IMR-90 (cell line): ENCODE results near the gene HCLS1. TPM values are rescaled to one million over a fixed set of nuclear protein-coding genes. Genes with fewer than 3 reads are reported as not detected.

Experiments used
- ATAC-seq: fragments of 200-7000 bp; cut with Tn5 transposase; 2 replicates; pipeline ENCODE4 v1.9.1; 2020; ENCODE audit warnings: low read depth, mild to moderate bottlenecking, moderate library complexity
- BruUV-seq: library from RNA; stranded (reverse); fragments of 400-500 nt; replicated peaks from 2 replicates; lab custom pipeline; 2021; lab: Mats Ljungman, UMichigan
- CTCF ChIA-PET: fragments of 300-600 bp; formaldehyde crosslinking; extraction: SDS; loops from one replicate; lab custom pipeline; 2021; ENCODE audit warnings: antibody characterized with exemption; lab: Yijun Ruan, JAX
- POLR2A ChIA-PET: fragments of 300-600 bp; sonication (Branson Sonifier 250); formaldehyde crosslinking; loops from one replicate; lab custom pipeline; 2022; ENCODE audit warnings: antibody characterized with exemption; ENCODE audit not compliant: unreplicated experiment; lab: Charles Lee
- DNase-seq: peaks from one replicate; pipeline ENCODE4 v3.0.0; 2013
- H2AFZ ChIP-seq: replicated peaks from 2 replicates; pipeline ENCODE3; 2013; ENCODE audit warnings: low read length, mild to moderate bottlenecking; ENCODE audit not compliant: poor library complexity
- H2AK5ac ChIP-seq: 2 replicates; pipeline ENCODE4 v1.6.1; 2013; ENCODE audit warnings: low read depth, low read length, inconsistent platforms
- H2AK9ac ChIP-seq: replicated peaks from 2 replicates; pipeline ENCODE3; 2013; ENCODE audit warnings: mild to moderate bottlenecking, low read depth, low read length, moderate library complexity; ENCODE audit not compliant: poor library complexity
- H2BK120ac ChIP-seq: 2 replicates; pipeline ENCODE4 v1.6.1; 2013; ENCODE audit warnings: low read depth, low read length, inconsistent platforms
- H2BK15ac ChIP-seq: 3 replicates; pipeline ENCODE4 v1.6.1; 2013; ENCODE audit warnings: low read depth, low read length, inconsistent platforms
- H2BK20ac ChIP-seq: 2 replicates; pipeline ENCODE4 v1.6.1; 2013; ENCODE audit warnings: low read depth, mild to moderate bottlenecking, inconsistent platforms, low read length, moderate library complexity
- H2BK5ac ChIP-seq: 2 replicates; pipeline ENCODE4 v1.6.1; 2013; ENCODE audit warnings: mild to moderate bottlenecking, low read depth, low read length, inconsistent platforms; ENCODE audit not compliant: poor library complexity, severe bottlenecking
- H3K14ac ChIP-seq: replicated peaks from 2 replicates; pipeline ENCODE4 v1.6.1; 2013; ENCODE audit warnings: low read depth, low read length, inconsistent platforms
- H3K18ac ChIP-seq: 2 replicates; pipeline ENCODE4 v1.6.1; 2013; ENCODE audit warnings: low read depth, low read length, control low read depth
- H3K23ac ChIP-seq: 2 replicates; pipeline ENCODE4 v1.6.1; 2013; ENCODE audit warnings: low read depth, low read length, inconsistent platforms
- H3K27ac ChIP-seq: 2 replicates; pipeline ENCODE4 v1.5.1; 2013; ENCODE audit warnings: mild to moderate bottlenecking, control low read depth, low read length; ENCODE audit not compliant: insufficient read depth
- H3K27me3 ChIP-seq: 2 replicates; pipeline ENCODE4 v1.6.1; 2013; ENCODE audit warnings: low read length; ENCODE audit not compliant: control insufficient read depth, insufficient read depth
- H3K36me3 ChIP-seq: 2 replicates; pipeline ENCODE4 v1.6.1; 2013; ENCODE audit warnings: low read length, mixed read lengths; ENCODE audit not compliant: control insufficient read depth, insufficient read depth
- H3K4ac ChIP-seq: 2 replicates; pipeline ENCODE4 v1.6.1; 2013; ENCODE audit warnings: low read depth, low read length, inconsistent platforms
- H3K4me1 ChIP-seq: 2 replicates; pipeline ENCODE4 v1.6.1; 2013; ENCODE audit warnings: low read length, mixed read lengths; ENCODE audit not compliant: control insufficient read depth, insufficient read depth
- H3K4me2 ChIP-seq: 2 replicates; pipeline ENCODE4 v1.6.1; 2013; ENCODE audit warnings: low read depth, mild to moderate bottlenecking, control low read depth, low read length, moderate library complexity
- H3K4me3 ChIP-seq: 2 replicates; pipeline ENCODE4 v1.5.1; 2013; ENCODE audit warnings: low read depth, mild to moderate bottlenecking, control low read depth, low read length, moderate library complexity; ENCODE audit not compliant: insufficient read depth
- H3K56ac ChIP-seq: 2 replicates; pipeline ENCODE4 v1.6.1; 2013; ENCODE audit warnings: low read length, inconsistent platforms; ENCODE audit not compliant: insufficient read depth; ENCODE audit errors: extremely low read depth
- H3K79me1 ChIP-seq, 2 experiments: 2 replicates each; pipeline ENCODE4 v1.6.1; 2013; ENCODE audit warnings: low read length in 2 of 2, inconsistent platforms in 1 of 2, low read depth in 1 of 2
- H3K9ac ChIP-seq: 2 replicates; pipeline ENCODE4 v1.6.1; 2013; ENCODE audit warnings: low read depth, low read length, control low read depth
- H3K9me1 ChIP-seq: 2 replicates; pipeline ENCODE4 v1.6.1; 2013; ENCODE audit warnings: low read length, inconsistent platforms; ENCODE audit not compliant: insufficient read depth
- H3K9me3 ChIP-seq: 2 replicates; pipeline ENCODE4 v1.6.1; 2013; ENCODE audit warnings: low read length; ENCODE audit not compliant: control insufficient read depth, insufficient read depth
- H4K20me1 ChIP-seq: 2 replicates; pipeline ENCODE4 v1.6.1; 2013; ENCODE audit warnings: low read length, inconsistent platforms; ENCODE audit not compliant: insufficient read depth
- H4K5ac ChIP-seq: 2 replicates; pipeline ENCODE4 v1.6.1; 2013; ENCODE audit warnings: mild to moderate bottlenecking, low read depth, low read length, control low read depth
- H4K8ac ChIP-seq, 2 experiments: 2 replicates each; pipeline ENCODE4 v1.6.1; 2013; ENCODE audit warnings: low read depth in 2 of 2, low read length in 2 of 2, control low read depth in 1 of 2, inconsistent platforms in 1 of 2
- H4K91ac ChIP-seq: 2 replicates; pipeline ENCODE4 v1.6.1; 2013; ENCODE audit warnings: low read depth, low read length, inconsistent platforms; ENCODE audit not compliant: insufficient read depth
- BHLHE40 ChIP-seq: fragments of 150-350 bp; IDR thresholded peaks from 2 replicates; pipeline ENCODE4 v1.6.1; 2016; ENCODE audit warnings: mild to moderate bottlenecking, low read depth, low read length
- CEBPB ChIP-seq: IDR thresholded peaks from 2 replicates; pipeline ENCODE4 v1.6.1; 2012; ENCODE audit warnings: low read depth, low read length, improper control_type of control experiment
- CHD1 ChIP-seq: IDR thresholded peaks from 2 replicates; pipeline ENCODE4 v1.6.1; 2012; ENCODE audit warnings: low read depth, low read length, improper control_type of control experiment
- FOS ChIP-seq: fragments of 150-350 bp; IDR thresholded peaks from 2 replicates; pipeline ENCODE4 v1.6.1; 2016; ENCODE audit warnings: low read depth, low read length
- MAFK ChIP-seq: IDR thresholded peaks from 2 replicates; pipeline ENCODE4 v1.6.1; 2012; ENCODE audit warnings: low read depth, low read length, improper control_type of control experiment
- MAZ ChIP-seq: IDR thresholded peaks from 2 replicates; pipeline ENCODE4 v1.6.1; 2012; ENCODE audit warnings: low read depth, mild to moderate bottlenecking, low read length, improper control_type of control experiment, moderate library complexity, borderline replicate concordance
- RAD21 ChIP-seq: IDR thresholded peaks from 2 replicates; pipeline ENCODE4 v1.6.1; 2012; ENCODE audit warnings: low read length, improper control_type of control experiment
- RCOR1 ChIP-seq: IDR thresholded peaks from 2 replicates; pipeline ENCODE4 v1.6.1; 2012; ENCODE audit warnings: mild to moderate bottlenecking, low read length, improper control_type of control experiment; ENCODE audit not compliant: insufficient replicate concordance
- WGBS, 2 experiments: methylation state at CpG; one replicate each; pipeline versions ENCODE4 v1.1.5 to v1.1.7; 2013; ENCODE audit warnings: missing lambda C conversion rate in 2 of 2; ENCODE audit not compliant: insufficient read length in 1 of 2; ENCODE audit errors: extremely low coverage in 2 of 2; 5-methylcytosine and 5-hydroxymethylcytosine counted together
- dilution Hi-C: fragments of 300-500 bp; cut with HindIII; formaldehyde crosslinking; loops from one replicate; pipeline ENCODE4 v1.14.3; 2018; ENCODE audit warnings: low sequenced_read_pairs; ENCODE audit not compliant: unreplicated experiment
- in situ Hi-C: fragments of 300-500 bp; cut with MboI; formaldehyde crosslinking; loops from 3 replicates; pipeline ENCODE4 v1.14.3; 2019; ENCODE audit warnings: low sequenced_read_pairs, inconsistent platforms, mixed read lengths
- intact Hi-C: fragments of 100-400 bp; cut with micrococcal nuclease; formaldehyde crosslinking; loops from 2 replicates; pipeline ENCODE4 v1.10.0; 2022
- polyA plus RNA-seq, 3 experiments: library from polyadenylated mRNA; depleted of rRNA; stranded (reverse); fragments of >200 nt; gene quantifications; 2 replicates each; pipeline ENCODE4 v1.2.3, GENCODE V29; 2012; ENCODE audit warnings: low replicate concordance in 1 of 3
- total RNA-seq: library from RNA; depleted of rRNA; stranded (reverse); fragments of >200 nt; gene quantifications from 2 replicates; pipeline ENCODE4 v1.2.3, GENCODE V29; 2012
- TF ChIP-seq, protein P1 (sequence below): conservative IDR thresholded peaks from 2 replicates; pipeline ENCODE4 v1.5.1; 2012; ENCODE audit warnings: mild to moderate bottlenecking, low read depth, low read length, improper control_type of control experiment

Gene HCLS1
- total and polyA plus RNA-seq, 2 of the 4 experiments (the other 2 are of a cell fraction) = 0.54 to 0.67 TPM

- no TSS peak for BruUV-seq
- H3K79me1 ChIP-seq = no peaks in the 10 kb centered on the region
Observed at GRCh38 chr3:121665488-121665887, 4.8 kb upstream of the HCLS1 start.

More at GRCh38 chr3:121665488-121665887, 4.8 kb upstream of the HCLS1 start:
- Histone ChIP-seq H2BK20ac (no peak overlapping the region), H3K4me3 (no peak overlapping the region), H4K5ac (no peak overlapping the region), H4K20me1 (no peaks in the 10 kb centered on the region), H2AK5ac (no peak overlapping the region), H3K4me1 (no peaks in the 10 kb centered on the region), H2BK120ac (no peak overlapping the region), H3K4ac (no peak overlapping the region), H2AK9ac (no peak overlapping the region), H3K9me1 (no peaks in the 10 kb centered on the region; the same call in 1 of the 2 replicates), H3K4me2 (no peak overlapping the region), H3K23ac (no peak overlapping the region), H3K14ac (no peak overlapping the region), H2AFZ (no peak overlapping the region), H3K36me3 (peaks cover 44% of the 10 kb centered on the region), H2BK5ac (no peak overlapping the region), H4K91ac (no peak overlapping the region), H3K27ac (no peak overlapping the region), H3K9ac (no peak overlapping the region), H3K27me3 (no peaks in the 10 kb centered on the region), H3K9me3 (no peaks in the 10 kb centered on the region), H4K8ac (no peak overlapping the region), H2BK15ac (no peak overlapping the region), H3K56ac (no peak overlapping the region), H3K18ac (no peak overlapping the region)
- ChIA-PET POLR2A (no interaction called here), CTCF (no interaction called here)
- WGBS, 2 experiments = no CpG with 5 or more reads among the region's 2 CpGs
- TF ChIP-seq MAZ = no peak
- no peak for TF ChIP-seq RCOR1
- TF ChIP-seq, protein P1, sequence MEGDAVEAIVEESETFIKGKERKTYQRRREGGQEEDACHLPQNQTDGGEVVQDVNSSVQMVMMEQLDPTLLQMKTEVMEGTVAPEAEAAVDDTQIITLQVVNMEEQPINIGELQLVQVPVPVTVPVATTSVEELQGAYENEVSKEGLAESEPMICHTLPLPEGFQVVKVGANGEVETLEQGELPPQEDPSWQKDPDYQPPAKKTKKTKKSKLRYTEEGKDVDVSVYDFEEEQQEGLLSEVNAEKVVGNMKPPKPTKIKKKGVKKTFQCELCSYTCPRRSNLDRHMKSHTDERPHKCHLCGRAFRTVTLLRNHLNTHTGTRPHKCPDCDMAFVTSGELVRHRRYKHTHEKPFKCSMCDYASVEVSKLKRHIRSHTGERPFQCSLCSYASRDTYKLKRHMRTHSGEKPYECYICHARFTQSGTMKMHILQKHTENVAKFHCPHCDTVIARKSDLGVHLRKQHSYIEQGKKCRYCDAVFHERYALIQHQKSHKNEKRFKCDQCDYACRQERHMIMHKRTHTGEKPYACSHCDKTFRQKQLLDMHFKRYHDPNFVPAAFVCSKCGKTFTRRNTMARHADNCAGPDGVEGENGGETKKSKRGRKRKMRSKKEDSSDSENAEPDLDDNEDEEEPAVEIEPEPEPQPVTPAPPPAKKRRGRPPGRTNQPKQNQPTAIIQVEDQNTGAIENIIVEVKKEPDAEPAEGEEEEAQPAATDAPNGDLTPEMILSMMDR = no peak
- TF ChIP-seq MAFK = no peak
- TF ChIP-seq RAD21 = no peak
- no peak for TF ChIP-seq CHD1
- TF ChIP-seq FOS = no peak
- no peak for TF ChIP-seq BHLHE40
- TF ChIP-seq CEBPB = no peak
- dilution Hi-C loops (no loop called here), in situ Hi-C loops (no loop called here), intact Hi-C loops (no loop called here)
- ATAC-seq = peak; percentile 35; the same call in 1 of the 2 replicates
- peak; percentile 13 for DNase-seq
